GM04503 (cell line): ENCODE measurements around the gene NPC1.
"Not testable (repeated sequence)": the region's sequence is repeated elsewhere in the genome, so short reads cannot be mapped to it uniquely, and the experiment has no call there.

Experiments used
- DNase-seq: peaks from one replicate; pipeline ENCODE4 v3.0.0-alpha.2; 2012; ENCODE audit warnings: low read depth

Gene NPC1

DNA sequence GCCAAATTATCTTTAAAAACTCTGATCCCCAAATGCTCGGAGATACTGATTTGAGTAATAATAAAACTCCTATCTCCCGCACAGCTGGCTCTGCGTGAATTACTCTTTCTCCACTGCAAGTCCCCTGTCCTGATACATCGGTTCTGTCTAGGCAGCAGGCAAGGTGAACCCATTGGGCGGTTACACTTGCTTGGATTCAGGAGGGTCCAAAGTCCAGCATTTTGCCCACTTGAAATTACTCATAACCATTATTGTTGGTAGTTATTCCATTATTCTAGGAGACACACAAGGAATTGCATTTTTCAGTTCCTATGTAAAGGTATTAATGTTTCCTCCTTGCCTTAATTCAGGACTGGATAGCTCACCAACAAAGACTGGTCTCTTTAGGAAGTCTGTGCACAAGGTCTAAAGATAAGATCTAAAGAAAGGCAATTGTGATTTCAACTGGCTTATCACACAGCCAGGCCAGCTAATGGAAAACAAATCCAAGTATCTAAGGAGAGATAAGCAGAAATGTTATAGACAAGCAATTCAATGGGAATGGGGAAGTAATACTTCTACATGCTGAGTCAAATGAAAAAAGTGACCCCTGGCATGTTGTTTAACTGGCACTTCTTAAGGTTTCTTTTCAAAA is 23.2 kb upstream of the NPC1 start:
- no peak for DNase-seq

DNA sequence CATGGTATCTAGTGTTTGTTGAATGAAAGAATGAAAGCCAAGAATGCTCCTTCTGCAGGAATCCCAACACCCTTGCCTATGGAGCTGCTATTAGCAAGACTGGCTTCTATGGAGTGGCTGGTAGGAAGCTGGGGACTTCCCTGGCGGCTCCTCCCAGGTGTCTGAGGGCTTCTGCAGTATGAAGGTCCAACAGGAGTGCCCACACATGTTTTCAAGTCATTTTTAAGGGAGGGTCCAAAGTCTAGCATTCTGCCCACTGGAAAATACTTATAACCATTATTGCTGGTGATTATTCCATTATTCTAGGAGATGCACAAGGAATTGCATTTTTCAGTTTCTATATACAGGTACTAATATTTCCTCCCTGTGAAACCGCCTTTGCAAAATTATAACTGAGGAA is 21.9 kb upstream of the NPC1 start:
- no peak for DNase-seq

DNA sequence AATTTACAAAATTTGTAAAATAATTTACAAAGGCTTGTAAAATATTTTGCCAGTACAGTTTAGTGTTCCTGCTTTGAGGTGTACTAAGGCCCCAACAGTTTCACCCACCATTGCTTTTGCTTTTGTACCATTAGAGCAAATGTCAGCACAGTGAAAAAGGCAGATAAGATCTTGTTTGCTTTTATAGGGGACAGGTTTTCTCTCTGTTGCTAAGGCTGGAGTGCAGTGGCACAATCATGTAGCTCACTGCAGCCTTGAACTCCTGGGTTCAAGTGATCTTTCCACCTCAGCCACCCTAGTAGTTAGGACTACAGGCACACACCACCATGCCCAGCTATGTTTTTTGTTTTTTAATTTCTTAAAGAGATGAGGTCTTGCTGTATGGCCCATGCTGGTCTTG is 19.6 kb upstream of the NPC1 start:
- DNase-seq: no peak

DNA sequence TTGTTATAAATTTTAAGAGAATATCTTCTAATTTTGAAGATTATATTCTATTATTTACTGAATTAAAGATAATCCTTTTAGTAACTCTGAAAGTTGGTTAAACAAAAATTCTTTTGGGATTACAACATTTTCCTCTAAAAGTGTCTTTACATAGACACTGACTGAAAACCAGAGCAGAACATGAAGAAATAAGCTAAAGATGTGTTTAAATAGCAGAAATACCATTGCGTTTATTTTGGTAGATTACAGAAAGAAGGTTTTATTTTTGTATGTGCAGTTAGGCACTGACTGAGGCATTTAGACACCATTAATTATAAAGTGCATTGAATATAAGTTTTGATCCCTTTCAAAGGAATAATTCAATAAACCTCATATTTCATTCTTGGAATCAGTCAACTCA is 13.5 kb upstream of the NPC1 start:
- DNase-seq: no peak

DNA sequence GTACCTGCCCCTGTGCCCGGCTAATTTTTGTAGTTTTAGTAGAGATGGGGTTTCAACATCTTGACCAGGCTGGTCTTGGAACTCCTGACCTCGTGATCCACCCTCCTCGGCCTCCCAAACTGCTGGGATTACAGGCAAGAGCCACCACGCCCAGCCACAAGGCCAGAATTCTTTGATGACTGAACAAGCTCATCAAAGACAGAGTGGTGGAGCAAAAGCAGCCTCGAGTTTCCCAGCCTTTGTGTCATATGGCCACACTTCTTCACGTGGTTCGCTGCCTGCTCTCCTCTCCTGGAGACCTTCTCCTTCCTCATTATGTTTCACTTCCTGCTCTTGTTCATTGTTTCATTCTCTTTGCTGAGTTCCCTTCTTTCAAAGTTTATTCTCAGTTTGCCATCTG is 9.9 kb upstream of the NPC1 start:
- DNase-seq: no peak

DNA sequence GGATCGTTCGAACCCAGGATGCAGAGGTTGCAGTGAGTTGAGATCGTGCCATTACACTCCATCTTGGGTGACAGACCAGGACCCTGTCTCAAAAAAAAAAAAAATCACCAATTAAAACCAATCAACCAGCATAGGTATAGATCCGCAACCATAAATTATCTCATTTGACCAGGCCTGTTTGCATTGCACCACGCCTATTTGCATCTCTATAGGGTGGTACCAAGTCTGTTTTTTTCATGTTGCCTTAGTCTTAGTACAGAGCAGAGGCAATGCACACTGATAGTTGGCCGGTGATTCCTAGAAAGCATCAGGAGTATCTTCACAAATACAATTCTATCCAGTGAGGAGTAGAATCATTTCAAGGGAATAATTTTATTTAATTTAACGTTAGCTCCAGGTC is 9.3 kb upstream of the NPC1 start:
- DNase-seq: no peak

DNA sequence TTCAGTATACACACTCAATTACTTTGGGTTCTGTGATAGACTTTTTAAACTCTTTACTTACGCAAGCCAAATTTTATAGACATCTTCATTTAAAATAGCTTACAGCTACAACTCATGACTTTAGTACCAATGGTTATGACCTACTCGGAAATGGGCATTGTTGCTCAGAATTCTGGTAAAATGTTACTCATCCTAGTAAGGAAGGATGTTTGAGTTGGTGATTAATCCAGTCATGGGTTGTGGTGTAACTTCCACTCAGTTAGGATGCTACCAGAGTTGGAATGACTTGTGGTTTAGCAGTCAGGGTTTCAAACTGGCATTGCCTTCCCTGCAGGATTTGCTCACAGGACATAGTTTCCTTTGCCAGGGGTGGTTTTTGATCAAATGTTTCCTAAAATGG is 7.4 kb upstream of the NPC1 start:
- peak; percentile 95 for DNase-seq

DNA sequence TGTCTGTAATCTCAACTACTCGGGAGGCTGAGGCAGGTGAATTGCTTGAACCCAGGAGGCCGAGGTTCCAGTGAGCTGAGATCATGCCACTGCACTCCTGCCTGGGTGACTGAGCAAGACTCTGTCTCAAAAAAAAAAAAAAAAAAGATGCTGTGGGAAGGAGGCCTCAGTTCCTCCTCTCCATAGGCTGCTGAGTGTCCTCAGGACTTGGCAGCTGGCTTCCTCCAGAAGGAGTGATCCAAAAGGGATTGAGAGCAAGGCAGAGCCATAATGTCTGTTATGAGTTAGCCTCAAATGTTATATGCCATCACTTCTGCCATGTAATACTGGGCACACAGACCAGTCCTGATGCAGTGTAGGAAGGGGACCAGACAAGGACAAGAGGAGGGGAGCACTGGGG is 6.6 kb upstream of the NPC1 start:
- no peak for DNase-seq

DNA sequence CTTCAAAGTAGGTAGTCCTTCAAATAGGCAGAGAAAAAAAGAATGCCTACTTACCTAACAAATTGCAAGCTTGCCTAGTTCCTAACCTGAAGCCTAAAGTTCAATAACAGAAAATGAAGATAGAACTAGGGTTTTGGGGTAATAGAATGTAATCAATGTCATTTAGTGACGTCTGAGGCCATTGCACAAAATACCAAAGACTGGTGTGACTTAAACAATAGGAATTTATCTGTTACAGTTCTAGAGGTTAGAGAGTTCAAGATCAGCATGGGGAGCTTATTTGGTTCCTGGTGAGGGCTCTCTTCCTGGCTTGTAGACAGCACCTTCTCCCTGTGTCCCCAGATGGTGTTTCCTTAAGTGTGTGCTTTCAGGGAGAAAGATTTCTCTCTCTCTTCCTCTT is 4.7 kb upstream of the NPC1 start:
- no peak for DNase-seq

DNA sequence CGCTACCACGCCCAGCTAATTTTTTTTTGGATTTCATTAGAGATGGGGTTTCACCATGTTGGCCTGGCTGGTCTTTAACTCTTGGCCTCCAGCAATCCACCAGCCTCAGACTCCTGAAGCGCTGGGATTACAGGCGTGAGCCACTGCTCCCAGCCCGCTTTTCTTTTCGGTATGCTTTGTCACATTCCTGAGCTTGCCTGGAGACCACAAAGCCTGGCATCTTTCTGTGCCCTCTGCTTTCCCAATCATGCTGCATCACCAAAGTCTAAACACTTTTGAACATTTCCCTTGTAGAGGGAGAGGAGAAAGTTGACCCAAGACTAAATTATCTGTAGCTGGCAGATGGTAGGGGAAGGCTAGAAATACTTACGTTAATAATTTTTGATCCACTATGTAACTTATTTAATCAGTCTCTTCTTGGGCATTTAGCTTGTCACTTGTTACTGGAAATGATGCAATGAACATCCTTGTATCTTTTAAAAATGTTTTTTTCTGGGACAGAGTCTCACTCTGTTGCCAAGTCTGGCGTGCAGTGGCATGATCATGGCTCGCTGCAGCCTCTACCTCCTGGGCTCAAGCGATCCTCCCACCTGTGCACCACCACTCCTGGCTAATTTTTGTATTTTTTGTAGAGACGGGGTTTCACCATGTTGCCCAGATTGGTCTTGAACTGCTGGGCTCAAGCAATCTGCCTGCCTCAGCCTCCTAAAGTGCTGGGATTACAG is 2.7 kb upstream of the NPC1 start:
- no peak for DNase-seq

DNA sequence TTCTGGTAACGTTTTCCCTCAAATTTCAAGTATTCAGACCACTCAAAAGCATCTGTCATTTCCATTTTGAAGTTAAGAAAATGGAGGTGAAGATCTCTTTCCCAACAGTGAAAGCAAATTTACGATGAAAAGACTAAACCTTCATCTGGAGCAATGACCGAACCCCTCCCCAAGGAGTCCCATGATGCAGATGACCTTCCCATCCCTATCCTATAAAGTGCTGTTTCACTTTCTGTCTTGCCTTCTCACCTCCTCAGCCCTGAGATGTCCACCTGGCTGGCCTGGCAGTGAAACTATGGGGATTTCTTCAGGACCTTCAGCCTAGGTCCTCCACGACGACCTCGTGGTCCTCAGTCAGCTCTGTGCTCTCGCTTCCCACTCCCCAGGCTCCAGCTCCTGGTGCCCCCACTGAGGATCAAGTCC is 925 bp upstream of the NPC1 start:
- DNase-seq: no peak

DNA sequence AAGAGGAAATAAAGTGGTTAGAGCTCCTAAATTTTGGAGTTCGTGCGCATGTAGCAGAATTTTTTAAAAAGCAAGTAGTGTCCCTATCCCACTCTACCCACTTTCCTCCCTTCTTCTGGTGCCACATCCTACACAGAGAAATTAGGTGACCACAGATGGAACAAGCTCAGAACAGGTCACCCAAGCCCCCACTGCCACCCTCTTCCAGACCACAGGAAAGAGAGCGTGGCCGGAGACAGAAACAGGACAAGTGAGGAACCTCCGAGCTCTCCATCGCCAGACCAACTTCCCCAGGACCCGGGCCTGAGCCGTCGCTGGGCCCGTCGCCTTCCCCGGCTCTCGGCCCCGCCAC is 433 bp downstream of the NPC1 start:
- DNase-seq: no peak

DNA sequence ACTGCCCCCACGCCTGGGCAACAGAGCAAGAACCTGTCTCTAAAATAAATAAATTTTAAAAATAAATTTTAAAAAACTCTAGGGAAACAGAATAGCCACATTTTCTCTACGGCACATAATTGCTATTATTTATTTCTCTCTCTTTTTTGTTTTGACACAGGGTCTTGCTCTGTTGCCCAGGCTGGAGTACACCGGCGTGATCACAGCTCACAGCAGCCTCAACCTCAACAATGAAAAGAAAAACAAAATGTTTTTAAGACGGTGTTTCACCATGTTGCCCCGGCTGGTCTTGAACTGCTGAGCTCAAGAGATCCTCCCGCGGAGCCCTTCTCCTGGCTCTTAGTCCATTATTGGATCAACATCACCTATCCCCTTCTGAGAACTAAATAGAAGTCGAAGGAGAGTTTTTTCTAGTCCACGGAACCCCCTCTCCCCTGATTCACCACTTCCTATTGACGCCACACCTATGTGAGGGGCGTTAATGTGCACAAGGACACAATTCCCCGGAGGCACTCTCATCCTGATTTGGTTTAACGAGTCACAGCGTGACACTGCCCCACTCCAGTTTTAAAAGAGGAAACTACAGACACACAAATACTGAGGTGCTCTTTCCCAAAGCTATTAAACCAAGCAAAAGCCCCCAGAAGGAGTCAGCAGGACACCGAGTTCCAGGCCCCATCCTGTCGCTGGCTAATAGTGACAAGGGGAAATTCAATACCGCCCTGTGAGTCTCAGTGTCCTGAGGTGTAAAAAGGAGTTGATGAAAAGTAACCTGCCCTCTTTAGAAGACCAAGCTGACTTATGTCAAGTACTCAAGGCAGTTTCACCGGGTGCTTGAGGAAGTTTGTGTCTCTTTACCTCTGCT is 1.1 kb downstream of the NPC1 start:
- DNase-seq: no peak

DNA sequence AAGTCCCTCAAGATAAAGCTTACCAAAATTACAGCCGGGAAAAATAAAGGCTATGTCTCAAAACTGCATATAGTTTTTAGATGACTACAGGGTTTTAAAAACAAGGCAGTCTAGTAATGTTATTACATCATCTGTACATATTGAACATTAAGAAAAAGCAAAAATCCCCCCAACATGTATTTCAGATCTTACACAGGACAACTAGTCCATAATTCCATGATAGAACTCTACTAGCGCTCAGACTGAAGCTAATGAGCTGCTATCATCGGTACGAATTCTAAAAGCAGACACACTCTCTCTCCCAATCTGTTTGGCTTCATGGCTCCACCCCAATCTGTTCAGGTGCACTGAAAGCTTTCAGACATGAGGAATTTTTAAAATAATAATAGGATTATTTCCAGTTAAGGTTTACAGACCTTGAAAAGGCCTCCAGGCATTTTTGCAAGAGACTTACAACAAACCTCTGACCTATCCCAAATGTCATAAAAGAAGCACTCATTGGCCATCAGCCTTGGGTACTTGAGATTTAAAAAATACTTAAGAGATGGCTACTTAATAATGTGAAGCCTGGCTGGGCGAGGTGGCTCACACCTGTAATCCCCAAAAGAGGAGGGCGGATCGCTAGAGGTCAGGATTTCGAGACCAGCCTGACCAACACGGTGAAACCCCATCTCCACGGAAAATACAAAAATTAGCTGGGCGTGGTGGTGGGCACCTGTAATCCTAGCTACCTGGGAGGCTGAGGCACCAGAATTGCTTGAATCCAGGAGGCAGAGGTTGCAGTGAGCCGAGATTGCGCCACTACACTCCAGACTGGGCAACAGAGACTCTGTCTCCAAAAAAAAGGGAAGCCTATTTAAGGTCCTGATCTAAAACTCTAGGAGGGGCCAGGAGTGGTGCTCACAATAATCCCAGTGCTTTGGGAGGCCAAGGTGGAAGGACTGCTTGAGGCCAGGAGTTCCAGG is 2.0 kb downstream of the NPC1 start:
- DNase-seq: no peak

DNA sequence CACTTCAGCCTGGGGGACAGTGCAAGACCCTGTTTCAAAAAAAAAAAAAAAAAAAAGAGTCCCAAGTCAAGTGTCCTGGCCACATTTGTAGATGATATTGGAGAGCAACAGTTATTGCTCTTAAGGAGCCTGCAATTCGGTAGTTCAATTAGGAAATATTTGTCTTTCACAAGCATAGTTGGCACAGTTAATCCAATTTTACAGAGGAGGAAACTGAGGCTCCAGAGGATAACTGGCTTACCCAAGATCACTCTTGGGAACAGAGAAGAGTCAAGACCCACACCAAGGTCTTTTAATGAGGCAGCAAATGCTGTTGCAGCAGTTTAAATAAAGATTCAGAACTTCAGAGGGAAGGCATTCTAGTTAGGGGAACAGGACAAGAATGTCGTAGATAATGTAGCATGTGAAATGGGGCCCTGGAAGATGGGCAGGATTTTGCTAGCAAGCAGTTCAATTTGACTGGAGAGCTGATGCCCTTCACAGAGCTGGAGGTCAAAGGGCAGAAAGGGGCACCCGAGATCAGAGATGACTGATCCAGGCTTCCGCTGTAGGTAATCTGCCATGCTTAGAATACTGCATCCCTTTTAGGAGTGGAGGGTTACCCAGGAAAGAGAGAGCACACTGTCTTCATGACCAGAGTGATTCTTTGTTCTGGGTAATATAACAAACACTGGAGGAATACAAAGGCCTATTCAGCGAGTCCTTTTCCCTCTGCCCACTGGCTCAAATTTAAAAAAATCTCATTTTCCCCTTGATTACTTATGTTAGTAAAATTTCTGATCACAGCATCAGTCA is 3.0 kb downstream of the NPC1 start:
- DNase-seq: no peak

DNA sequence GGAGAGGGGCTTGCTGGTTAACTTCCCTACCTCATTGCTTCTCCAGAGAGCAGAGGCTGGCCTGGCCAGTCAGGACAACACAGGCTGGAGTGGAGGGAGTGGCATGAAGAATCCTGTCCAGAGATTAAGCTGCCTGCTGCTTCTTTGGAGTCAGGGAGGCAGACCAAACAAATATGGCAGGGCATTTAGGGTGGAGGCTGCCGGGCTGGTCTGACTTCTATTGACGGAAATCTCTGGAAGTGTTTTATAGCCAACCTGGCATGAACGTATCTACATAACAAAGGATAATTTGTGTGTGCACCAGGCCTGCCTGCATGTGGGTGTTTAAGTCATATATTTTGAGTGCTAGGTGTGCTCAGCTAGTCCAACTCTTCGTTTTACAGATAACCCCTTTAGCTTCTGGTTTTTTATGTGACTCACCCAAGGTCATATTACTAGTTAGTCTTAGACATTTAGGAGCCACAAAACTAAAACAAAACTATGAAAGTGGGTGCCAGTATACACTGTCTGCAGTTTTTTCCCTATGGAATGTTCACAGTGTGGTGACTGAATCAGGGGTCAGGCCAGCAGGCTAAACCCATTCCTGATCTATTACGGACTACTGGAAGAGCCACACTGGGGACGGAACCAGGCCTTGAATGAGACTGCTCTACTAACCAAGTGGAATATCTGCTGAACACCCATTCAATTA is 5.5 kb downstream of the NPC1 start:
- DNase-seq: peak; percentile 68

DNA sequence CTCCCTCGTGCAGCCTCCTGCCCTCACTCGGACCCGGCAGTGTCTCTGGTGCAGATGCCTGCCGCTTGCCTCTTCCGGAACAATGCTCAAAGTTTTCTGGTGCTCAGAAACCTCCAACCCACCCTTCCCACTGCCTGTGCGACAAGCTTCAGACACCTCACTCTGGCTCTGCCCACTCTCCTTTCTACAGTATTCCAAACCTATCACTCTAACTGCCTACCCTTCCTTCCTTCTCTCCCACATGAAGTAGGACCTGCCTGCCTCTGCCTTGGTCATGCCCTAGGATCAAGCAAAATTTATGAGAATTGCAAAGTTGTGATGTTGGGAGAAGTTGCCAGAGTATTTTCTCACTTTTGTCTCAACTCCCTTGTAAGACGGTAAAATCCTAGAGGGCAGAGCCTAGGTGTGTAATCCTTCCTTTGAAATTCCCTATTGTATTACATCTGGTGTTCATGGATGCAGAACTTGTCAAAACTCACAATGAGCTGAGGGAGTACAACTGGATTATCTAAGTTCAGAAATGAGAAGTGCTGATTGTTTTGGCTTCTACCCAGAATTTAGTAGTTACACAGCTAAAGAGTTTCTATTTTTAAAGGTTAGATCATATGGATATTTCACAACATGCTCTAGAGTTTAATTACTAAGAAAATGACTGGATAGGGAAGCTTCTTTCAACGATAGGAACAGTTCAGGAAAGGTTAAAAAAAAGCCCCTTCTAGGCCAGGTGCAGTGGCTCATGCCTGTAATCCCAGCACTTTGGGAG is 7.2 kb downstream of the NPC1 start:
- DNase-seq: no peak

DNA sequence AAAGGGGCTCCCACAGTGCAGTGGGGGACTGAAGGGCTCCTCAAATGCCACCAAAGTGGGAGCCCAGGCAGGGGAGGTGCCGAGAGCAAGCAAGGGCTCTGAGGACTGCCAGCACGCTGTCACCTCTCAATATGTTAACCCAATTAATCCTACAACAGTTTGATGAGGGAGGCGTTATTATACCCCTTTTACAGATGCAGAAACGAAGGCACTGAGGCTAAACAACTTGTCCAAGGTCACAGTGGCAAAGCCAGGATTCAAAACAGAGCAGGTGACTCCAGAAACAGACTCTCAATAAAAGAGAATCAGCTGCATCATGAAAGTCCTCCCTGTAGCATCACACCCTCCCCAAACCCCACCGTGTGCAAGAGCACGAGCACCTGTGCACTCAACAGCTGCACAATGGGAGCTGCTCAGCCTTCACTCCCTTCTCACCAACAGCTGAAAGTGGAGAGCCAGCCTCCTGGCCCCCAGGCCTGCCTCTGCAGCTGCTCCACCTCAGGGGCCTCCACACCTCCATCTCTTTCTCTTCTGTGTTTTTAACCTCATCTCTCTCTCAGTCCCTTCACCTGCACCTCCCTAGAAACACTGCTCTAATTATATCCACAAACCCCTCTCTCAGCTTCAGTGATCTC is 8.1 kb downstream of the NPC1 start:
- DNase-seq: no peak

DNA sequence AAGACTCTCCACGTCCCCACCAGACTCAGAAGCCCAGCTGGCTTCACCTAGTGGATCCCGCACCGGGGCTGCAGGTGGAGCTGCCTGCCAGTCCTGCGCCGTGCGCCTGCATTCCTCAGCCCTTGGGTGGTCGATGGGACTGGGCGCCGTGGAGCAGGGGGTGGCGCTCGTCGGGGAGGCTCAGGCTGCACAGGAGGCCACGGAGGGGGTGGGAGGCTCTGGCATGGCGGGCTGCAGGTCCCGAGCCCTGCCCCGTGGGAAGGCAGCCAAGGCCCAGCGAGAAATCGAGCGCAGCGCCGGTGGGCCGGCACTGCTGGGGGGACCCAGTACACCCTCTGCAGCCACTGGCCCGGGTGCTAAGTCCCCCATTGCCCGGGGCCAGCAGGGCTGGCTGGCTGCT is 8.8 kb downstream of the NPC1 start:
- DNase-seq: not testable (repeated sequence)

DNA sequence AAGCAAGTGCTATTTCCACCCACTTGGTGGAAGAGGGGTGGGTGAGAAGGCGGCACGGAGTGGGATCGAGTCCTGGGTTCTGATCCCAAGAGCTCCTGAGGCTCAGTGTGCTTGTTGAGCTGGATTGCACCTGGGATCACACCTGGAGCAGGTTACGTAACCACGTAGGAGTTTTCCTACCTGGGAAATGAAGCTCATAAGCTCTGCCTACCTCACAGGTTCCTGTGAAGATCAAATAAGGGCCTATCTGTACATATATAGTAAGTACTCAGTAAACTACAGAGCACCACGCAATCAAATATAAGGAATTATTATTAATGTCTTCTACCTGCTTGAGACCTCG is 11.0 kb downstream of the NPC1 start:
- DNase-seq: no peak
